ENCODE measurements around the gene MRPL22.

- TF ChIP-seq POLR2A (IDR thresholded peaks at IDR 0.05; ENCODE audit: low read depth, low read length), result no peak
- TF ChIP-seq POLR2AphosphoS5 (IDR thresholded peaks at IDR 0.05; ENCODE audit: low read depth, low read length), result no peak
Measured at GRCh38 chr5:154993461-154993860, 52.6 kb downstream of the MRPL22 start.

All from GM12892 (cell line).